HepG2 (cell line): ENCODE data around the gene TEKT2. TPM values are rescaled to one million over a fixed set of nuclear protein-coding genes. Genes with fewer than 3 reads are reported as not detected.

ENCODE experiments used
- ATRX ChIP-seq: sonication (generic); formaldehyde crosslinking; IDR thresholded peaks from 2 replicates; pipeline ENCODE4 v1.4.0; 2020; ENCODE audit warnings: missing genetic modification reagents, borderline replicate concordance
- DPF2 ChIP-seq: sonication (generic); formaldehyde crosslinking; IDR thresholded peaks from 2 replicates; pipeline ENCODE4 v1.4.0; 2020; ENCODE audit warnings: mild to moderate bottlenecking, low read depth, missing genetic modification reagents, borderline replicate concordance
- HOXA7 ChIP-seq: sonication (generic); formaldehyde crosslinking; IDR thresholded peaks from 2 replicates; pipeline ENCODE4 v1.8.1; 2022; ENCODE audit warnings: mild to moderate bottlenecking, missing genetic modification reagents, moderate library complexity
- HOXA9 ChIP-seq: sonication (generic); formaldehyde crosslinking; IDR thresholded peaks from 2 replicates; pipeline ENCODE4 v1.8.1; 2022; ENCODE audit warnings: missing genetic modification reagents, mild to moderate bottlenecking, moderate library complexity, borderline replicate concordance
- MAFG ChIP-seq: sonication (generic); formaldehyde crosslinking; IDR thresholded peaks from 2 replicates; pipeline ENCODE4 v1.5.1; 2020; ENCODE audit warnings: mild to moderate bottlenecking, missing genetic modification reagents
- MIER2 ChIP-seq: IDR thresholded peaks from 2 replicates; pipeline ENCODE4 v1.6.1; 2016; ENCODE audit warnings: missing biosample characterization, missing genetic modification reagents
- MIXL1 ChIP-seq: IDR thresholded peaks from 2 replicates; pipeline ENCODE4 v1.6.1; 2016
- RFXAP ChIP-seq: sonication (generic); formaldehyde crosslinking; IDR thresholded peaks from 2 replicates; pipeline ENCODE4 v1.4.0; 2020; ENCODE audit warnings: missing genetic modification reagents, borderline replicate concordance
- SKI ChIP-seq: fragments of 450-650 bp; IDR thresholded peaks from one replicate; pipeline ENCODE4 v1.6.1; 2018; ENCODE audit warnings: mild to moderate bottlenecking; ENCODE audit not compliant: partially characterized antibody
- TOE1 ChIP-seq: sonication (generic); formaldehyde crosslinking; IDR thresholded peaks from 2 replicates; pipeline ENCODE4 v1.4.0; 2020; ENCODE audit warnings: mild to moderate bottlenecking, missing genetic modification reagents
- ZNF282 ChIP-seq: fragments of 450-650 bp; IDR thresholded peaks from 2 replicates; pipeline ENCODE4 v1.6.1; 2018; ENCODE audit not compliant: partially characterized antibody
- polyA plus RNA-seq, 8 experiments: library from polyadenylated mRNA; depleted of rRNA in 3 of 8; stranded (reverse) in 7 of 8; unstranded in 1 of 8; fragments of >200 nt; fragmentation: Illumina TruSeq in 4 of 8; extraction: Trizol in 4 of 8; gene quantifications; 2 replicates each; pipeline versions ENCODE4 v1.2.1 to v1.2.3, GENCODE V29; 2011 to 2016; ENCODE audit warnings: low read depth in 4 of 8, missing spikeins in 1 of 8, mixed read lengths in 1 of 8; ENCODE audit not compliant: insufficient read depth in 1 of 8
- total RNA-seq, 5 experiments: library from RNA; depleted of rRNA; stranded (reverse); fragments of >200 nt; fragmentation: Illumina TruSeq; extraction: Trizol; gene quantifications; 2 replicates each; pipeline ENCODE4 v1.2.3, GENCODE V29; 2016; ENCODE audit warnings: low read depth in 1 of 5
- TF ChIP-seq, protein P1 (sequence below): sonication (generic); formaldehyde crosslinking; IDR thresholded peaks from 2 replicates; pipeline ENCODE4 v1.4.0; 2020; ENCODE audit warnings: missing genetic modification reagents, borderline replicate concordance
- TF ChIP-seq, protein P2 (sequence below): sonication (generic); formaldehyde crosslinking; IDR thresholded peaks from 2 replicates; pipeline ENCODE4 v1.5.1; 2020; ENCODE audit warnings: missing genetic modification reagents, mild to moderate bottlenecking, borderline replicate concordance
- TF ChIP-seq, protein P3 (sequence below): sonication (generic); formaldehyde crosslinking; IDR thresholded peaks from 2 replicates; pipeline ENCODE4 v1.4.0; 2020; ENCODE audit warnings: missing genetic modification reagents, mild to moderate bottlenecking, borderline replicate concordance
- TF ChIP-seq, protein P4 (sequence below): sonication (generic); formaldehyde crosslinking; IDR thresholded peaks from 2 replicates; pipeline ENCODE4 v1.4.0; 2020; ENCODE audit warnings: missing genetic modification reagents, mild to moderate bottlenecking, borderline replicate concordance
- TF ChIP-seq, protein P5 (sequence below): sonication (generic); formaldehyde crosslinking; IDR thresholded peaks from 2 replicates; pipeline ENCODE4 v1.4.0; 2020; ENCODE audit warnings: missing genetic modification reagents
- TF ChIP-seq, protein P6 (sequence below): sonication (generic); formaldehyde crosslinking; IDR thresholded peaks from 2 replicates; pipeline ENCODE4 v1.8.1; 2023; ENCODE audit warnings: mild to moderate bottlenecking, missing genetic modification reagents, borderline replicate concordance

Gene TEKT2
- total and polyA plus RNA-seq, 2 of the 13 experiments (the other 11 are each of a cell fraction or from before 2014, with no cell fraction given): 0.31 to 0.38 TPM

DNA sequence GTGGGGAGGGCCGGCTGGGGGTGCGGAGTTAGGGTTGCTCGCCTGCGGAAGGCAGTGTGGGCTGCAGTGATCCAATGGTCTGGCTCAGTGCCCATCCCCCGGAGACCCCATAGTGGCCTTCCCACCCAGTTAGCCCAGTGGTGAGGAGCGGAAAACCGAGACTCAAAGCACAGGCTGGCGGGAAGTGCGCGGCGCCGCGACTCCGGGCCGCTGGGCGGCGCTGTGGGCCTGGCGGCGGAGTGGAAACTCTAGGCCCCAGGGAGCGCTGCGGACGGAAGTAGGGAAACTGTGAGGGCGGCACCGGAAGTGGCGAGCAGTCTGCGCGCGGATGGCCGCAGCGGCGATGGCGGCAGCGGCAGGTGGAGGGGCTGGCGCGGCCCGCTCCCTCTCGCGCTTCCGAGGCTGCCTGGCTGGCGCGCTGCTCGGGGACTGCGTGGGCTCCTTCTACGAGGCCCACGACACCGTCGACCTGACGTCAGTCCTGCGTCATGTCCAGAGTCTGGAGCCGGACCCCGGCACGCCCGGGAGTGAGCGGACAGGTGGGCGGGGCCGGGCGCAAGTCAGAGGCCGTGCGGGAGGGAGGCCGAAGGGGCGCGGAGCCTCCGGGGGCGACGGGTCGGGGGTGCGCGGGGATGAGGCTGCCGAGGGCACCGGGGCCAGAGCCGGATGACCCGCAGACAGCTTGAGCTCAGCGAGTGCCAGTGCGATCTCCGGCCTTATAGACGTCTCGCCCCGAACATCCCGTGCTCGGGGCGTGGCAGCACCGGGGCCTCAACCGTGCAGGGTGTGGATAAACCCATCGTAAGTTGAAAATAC lies 4.9 kb downstream of the TEKT2 start, which contains the start of gene ADPRS (continued):
- TF ChIP-seq RFXAP (CRISPR knock-in tag) (peak; percentile 76; the same call in 1 of the 2 replicates), ATRX (no peak), MIER2 (peak; percentile 72; the same call in 1 of the 2 replicates), ZNF282 (no peak), SKI (peak; percentile 60), MAFG (peak; percentile 66; the same call in 1 of the 2 replicates), DPF2 (CRISPR knock-in tag) (no peak), HOXA9 (CRISPR knock-in tag) (no peak; the same call in 1 of the 2 replicates), HOXA7 (CRISPR knock-in tag) (no peak), TOE1 (CRISPR knock-in tag) (peak; percentile 80), MIXL1 (CRISPR knock-in tag) (peak; percentile 72)
- TF ChIP-seq, protein P1, sequence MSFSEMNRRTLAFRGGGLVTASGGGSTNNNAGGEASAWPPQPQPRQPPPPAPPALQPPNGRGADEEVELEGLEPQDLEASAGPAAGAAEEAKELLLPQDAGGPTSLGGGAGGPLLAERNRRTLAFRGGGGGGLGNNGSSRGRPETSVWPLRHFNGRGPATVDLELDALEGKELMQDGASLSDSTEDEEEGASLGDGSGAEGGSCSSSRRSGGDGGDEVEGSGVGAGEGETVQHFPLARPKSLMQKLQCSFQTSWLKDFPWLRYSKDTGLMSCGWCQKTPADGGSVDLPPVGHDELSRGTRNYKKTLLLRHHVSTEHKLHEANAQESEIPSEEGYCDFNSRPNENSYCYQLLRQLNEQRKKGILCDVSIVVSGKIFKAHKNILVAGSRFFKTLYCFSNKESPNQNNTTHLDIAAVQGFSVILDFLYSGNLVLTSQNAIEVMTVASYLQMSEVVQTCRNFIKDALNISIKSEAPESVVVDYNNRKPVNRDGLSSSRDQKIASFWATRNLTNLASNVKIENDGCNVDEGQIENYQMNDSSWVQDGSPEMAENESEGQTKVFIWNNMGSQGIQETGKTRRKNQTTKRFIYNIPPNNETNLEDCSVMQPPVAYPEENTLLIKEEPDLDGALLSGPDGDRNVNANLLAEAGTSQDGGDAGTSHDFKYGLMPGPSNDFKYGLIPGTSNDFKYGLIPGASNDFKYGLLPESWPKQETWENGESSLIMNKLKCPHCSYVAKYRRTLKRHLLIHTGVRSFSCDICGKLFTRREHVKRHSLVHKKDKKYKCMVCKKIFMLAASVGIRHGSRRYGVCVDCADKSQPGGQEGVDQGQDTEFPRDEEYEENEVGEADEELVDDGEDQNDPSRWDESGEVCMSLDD (CRISPR knock-in tag): peak; percentile 38; the same call in 1 of the 2 replicates
- TF ChIP-seq, protein P2, sequence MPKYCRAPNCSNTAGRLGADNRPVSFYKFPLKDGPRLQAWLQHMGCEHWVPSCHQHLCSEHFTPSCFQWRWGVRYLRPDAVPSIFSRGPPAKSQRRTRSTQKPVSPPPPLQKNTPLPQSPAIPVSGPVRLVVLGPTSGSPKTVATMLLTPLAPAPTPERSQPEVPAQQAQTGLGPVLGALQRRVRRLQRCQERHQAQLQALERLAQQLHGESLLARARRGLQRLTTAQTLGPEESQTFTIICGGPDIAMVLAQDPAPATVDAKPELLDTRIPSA (CRISPR knock-in tag): no peak
- TF ChIP-seq, protein P3, sequence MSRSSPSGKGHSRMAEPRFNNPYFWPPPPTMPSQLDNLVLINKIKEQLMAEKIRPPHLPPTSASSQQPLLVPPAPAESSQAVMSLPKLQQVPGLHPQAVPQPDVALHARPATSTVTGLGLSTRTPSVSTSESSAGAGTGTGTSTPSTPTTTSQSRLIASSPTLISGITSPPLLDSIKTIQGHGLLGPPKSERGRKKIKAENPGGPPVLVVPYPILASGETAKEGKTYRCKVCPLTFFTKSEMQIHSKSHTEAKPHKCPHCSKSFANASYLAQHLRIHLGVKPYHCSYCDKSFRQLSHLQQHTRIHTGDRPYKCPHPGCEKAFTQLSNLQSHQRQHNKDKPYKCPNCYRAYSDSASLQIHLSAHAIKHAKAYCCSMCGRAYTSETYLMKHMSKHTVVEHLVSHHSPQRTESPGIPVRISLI (CRISPR knock-in tag): peak; percentile 26; the same call in 1 of the 2 replicates
- TF ChIP-seq, protein P4, sequence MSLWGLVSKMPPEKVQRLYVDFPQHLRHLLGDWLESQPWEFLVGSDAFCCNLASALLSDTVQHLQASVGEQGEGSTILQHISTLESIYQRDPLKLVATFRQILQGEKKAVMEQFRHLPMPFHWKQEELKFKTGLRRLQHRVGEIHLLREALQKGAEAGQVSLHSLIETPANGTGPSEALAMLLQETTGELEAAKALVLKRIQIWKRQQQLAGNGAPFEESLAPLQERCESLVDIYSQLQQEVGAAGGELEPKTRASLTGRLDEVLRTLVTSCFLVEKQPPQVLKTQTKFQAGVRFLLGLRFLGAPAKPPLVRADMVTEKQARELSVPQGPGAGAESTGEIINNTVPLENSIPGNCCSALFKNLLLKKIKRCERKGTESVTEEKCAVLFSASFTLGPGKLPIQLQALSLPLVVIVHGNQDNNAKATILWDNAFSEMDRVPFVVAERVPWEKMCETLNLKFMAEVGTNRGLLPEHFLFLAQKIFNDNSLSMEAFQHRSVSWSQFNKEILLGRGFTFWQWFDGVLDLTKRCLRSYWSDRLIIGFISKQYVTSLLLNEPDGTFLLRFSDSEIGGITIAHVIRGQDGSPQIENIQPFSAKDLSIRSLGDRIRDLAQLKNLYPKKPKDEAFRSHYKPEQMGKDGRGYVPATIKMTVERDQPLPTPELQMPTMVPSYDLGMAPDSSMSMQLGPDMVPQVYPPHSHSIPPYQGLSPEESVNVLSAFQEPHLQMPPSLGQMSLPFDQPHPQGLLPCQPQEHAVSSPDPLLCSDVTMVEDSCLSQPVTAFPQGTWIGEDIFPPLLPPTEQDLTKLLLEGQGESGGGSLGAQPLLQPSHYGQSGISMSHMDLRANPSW (CRISPR knock-in tag): no peak; the same call in 1 of the 2 replicates
- TF ChIP-seq, protein P5, sequence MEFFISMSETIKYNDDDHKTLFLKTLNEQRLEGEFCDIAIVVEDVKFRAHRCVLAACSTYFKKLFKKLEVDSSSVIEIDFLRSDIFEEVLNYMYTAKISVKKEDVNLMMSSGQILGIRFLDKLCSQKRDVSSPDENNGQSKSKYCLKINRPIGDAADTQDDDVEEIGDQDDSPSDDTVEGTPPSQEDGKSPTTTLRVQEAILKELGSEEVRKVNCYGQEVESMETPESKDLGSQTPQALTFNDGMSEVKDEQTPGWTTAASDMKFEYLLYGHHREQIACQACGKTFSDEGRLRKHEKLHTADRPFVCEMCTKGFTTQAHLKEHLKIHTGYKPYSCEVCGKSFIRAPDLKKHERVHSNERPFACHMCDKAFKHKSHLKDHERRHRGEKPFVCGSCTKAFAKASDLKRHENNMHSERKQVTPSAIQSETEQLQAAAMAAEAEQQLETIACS (CRISPR knock-in tag): peak; percentile 52; the same call in 1 of the 2 replicates
- TF ChIP-seq, protein P6, sequence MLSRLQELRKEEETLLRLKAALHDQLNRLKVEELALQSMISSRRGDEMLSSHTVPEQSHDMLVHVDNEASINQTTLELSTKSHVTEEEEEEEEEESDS (CRISPR knock-in tag): no peak; the same call in 1 of the 2 replicates
